Right kidney (tissue), 1 donor: ENCODE data around the gene THSD7A.

Source experiments
- DNase-seq: peaks from one replicate; pipeline ENCODE4 v3.0.0-alpha.2; 2016

Gene THSD7A

GRCh38 chr7:11818281-11818680 lies 13.7 kb downstream of the THSD7A start:
- DNase-seq: no peak

GRCh38 chr7:11817111-11817740 lies 14.8 kb downstream of the THSD7A start:
- no peak for DNase-seq

GRCh38 chr7:11811709-11812108 lies 20.3 kb downstream of the THSD7A start:
- DNase-seq: no peak

GRCh38 chr7:11810043-11810625 lies 21.9 kb downstream of the THSD7A start:
- no peak for DNase-seq

GRCh38 chr7:11807000-11807399 lies 25.0 kb downstream of the THSD7A start:
- DNase-seq: no peak

- DNase-seq: no peak
These were observed 27.4 kb downstream of the THSD7A start for GRCh38 chr7:11804621-11805020.

GRCh38 chr7:11795231-11795630 lies 36.8 kb downstream of the THSD7A start:
- no peak for DNase-seq

GRCh38 chr7:11792166-11792565 lies 39.8 kb downstream of the THSD7A start:
- no peak for DNase-seq

GRCh38 chr7:11788568-11788967 lies 43.4 kb downstream of the THSD7A start:
- DNase-seq: no peak

GRCh38 chr7:11787534-11787933 lies 44.5 kb downstream of the THSD7A start:
- DNase-seq: no peak

GRCh38 chr7:11786186-11786585 lies 45.8 kb downstream of the THSD7A start:
- no peak for DNase-seq

GRCh38 chr7:11784769-11785536 lies 47.0 kb downstream of the THSD7A start:
- no peak for DNase-seq

- no peak for DNase-seq
These were observed 51.9 kb downstream of the THSD7A start for GRCh38 chr7:11779864-11780674.

GRCh38 chr7:11776039-11776438 lies 56.0 kb downstream of the THSD7A start:
- DNase-seq: no peak

GRCh38 chr7:11775401-11775800 lies 56.6 kb downstream of the THSD7A start:
- DNase-seq: no peak

- DNase-seq: no peak
These were observed 63.7 kb downstream of the THSD7A start for GRCh38 chr7:11768263-11768662.

- DNase-seq: no peak
These were observed 64.8 kb downstream of the THSD7A start for GRCh38 chr7:11767148-11767547.

GRCh38 chr7:11760372-11760771 lies 71.6 kb downstream of the THSD7A start:
- no peak for DNase-seq

GRCh38 chr7:11758627-11759111 lies 73.3 kb downstream of the THSD7A start:
- DNase-seq: no peak

- DNase-seq: no peak
These were observed 74.8 kb downstream of the THSD7A start for GRCh38 chr7:11757153-11757552.

GRCh38 chr7:11754933-11755332 lies 77.1 kb downstream of the THSD7A start:
- DNase-seq: no peak

GRCh38 chr7:11754123-11754522 lies 77.9 kb downstream of the THSD7A start:
- no peak for DNase-seq

GRCh38 chr7:11753433-11753832 lies 78.6 kb downstream of the THSD7A start:
- no peak for DNase-seq
